ENCODE results near the gene LPIN1.

LPIN1 gene

DNA sequence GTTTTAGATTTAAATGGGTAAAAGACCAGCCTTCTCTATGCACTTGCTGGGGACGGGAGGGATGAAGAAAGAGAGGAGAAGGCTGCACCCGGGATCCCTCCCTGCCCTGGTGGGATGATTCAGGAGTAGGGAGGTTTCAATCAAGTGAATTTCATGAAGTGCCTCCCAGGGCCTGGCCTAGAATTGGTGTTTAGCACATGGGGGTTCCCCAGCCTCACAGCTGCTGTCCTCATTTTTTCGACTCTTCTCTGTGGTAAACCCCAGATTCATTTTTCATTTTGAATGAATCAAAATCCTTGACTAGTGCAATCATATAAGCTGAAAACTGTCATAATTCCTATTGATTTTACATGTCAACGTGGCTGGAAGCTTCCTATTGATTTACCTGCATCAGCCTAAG lies 81.1 kb downstream of the LPIN1 start:
- TF ChIP-seq, protein P1, sequence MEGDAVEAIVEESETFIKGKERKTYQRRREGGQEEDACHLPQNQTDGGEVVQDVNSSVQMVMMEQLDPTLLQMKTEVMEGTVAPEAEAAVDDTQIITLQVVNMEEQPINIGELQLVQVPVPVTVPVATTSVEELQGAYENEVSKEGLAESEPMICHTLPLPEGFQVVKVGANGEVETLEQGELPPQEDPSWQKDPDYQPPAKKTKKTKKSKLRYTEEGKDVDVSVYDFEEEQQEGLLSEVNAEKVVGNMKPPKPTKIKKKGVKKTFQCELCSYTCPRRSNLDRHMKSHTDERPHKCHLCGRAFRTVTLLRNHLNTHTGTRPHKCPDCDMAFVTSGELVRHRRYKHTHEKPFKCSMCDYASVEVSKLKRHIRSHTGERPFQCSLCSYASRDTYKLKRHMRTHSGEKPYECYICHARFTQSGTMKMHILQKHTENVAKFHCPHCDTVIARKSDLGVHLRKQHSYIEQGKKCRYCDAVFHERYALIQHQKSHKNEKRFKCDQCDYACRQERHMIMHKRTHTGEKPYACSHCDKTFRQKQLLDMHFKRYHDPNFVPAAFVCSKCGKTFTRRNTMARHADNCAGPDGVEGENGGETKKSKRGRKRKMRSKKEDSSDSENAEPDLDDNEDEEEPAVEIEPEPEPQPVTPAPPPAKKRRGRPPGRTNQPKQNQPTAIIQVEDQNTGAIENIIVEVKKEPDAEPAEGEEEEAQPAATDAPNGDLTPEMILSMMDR (IDR thresholded peaks at IDR 0.05; ENCODE audit: borderline replicate concordance, insufficient read depth, low read depth, low read length), result no peak
- H3K4me3 ChIP-seq (ENCODE audit: low read depth, low read length), result no peak overlapping the region

DNA sequence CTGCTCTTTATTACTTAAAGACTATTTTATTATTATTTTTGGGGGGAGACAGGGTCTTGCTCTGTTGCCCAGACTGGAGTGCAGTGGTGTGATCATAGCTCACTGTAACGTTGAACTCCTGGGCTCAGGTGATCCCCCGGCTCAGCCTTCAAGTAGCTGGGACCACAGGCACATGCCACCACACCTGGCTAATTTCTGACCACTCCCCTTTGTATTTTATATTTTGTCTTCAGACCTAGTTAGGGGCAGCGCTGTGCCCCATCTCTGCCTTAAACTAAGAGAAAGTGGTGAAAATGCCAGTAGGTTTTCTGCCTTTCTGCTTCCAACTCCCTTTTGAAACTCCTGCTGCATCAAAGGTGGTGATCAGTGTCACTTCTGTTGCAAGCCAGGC lies 82.5 kb downstream of the LPIN1 start:
- TF ChIP-seq, protein P1 (IDR thresholded peaks at IDR 0.05; ENCODE audit: borderline replicate concordance, insufficient read depth, low read depth, low read length), result no peak
- no peak overlapping the region for H3K4me3 ChIP-seq (ENCODE audit: low read depth, low read length)

DNA sequence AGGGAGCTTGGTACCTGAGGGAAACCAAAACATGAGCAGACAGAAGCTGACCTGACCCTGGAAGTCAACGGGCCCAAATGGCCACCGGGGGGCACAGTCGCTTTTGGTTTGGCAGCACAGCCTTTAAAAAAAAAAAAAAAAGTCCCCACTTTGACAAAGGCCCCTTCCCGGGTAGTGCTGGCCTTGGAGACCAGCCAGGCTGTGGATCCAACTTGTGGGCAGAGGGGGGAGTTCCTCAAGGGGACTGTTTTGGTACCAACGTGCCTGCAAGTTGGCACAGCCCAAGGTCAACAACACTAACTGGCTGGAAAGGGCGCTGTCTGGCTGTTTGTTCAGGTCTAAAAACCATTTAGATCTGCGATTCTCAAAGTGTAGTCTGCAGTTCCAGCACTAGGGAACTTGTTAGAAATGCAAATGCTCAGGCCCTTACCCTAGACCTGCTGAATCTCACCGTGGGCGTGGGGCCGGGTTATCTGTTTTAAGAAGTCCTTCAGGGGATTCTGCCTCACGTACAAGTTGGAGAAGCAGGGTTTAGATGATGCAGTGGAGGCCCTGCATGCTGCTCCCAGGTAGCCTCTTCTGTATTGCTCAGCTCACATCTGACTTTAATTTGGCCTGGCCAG lies 83.0 kb downstream of the LPIN1 start:
- H3K4me3 ChIP-seq (ENCODE audit: low read depth, low read length), result no peak overlapping the region

DNA sequence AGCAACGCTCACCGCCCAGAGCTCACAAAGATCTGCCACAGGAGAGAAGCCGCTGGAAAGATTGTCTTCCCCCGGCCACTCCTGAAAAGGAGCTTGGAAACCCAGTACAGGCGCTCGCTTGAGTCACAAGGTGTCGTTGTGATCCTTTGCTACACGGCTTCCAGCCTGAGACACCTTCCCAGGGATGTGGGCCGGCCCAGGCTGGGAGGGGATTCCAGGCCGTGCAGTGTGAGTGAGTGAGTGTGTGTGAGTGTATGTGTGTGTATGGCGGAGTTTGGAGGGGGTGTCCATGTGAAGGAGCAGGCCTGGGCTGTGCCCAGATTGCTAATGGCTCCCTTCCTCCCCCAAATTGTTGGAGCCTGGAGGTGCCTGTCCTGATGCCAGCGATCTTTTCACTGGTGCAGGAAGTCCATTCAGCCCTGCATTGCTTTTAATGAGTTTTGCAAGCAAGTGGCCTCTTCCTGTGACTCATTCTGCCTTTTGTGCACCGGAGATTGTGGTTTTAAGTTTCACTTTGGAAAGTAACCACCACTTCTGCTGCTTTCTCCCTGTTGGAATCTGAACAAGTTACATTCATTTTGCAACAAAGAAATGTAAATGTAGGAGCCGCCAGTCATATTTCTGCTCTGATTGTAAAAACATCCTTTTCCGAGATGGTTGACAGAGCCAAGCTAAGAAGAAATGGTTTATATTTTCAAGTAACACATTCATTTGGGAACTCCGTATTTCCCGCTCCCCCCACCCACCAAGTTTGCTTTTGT lies 83.7 kb downstream of the LPIN1 start:
- peak overlapping the region; percentile 27 for H3K4me3 ChIP-seq (ENCODE audit: low read depth, low read length)

More for the DNA sequence above, 83.0 kb downstream of the LPIN1 start:
- TF ChIP-seq, protein P1 (IDR thresholded peaks at IDR 0.05; ENCODE audit: borderline replicate concordance, insufficient read depth, low read depth, low read length), result peak; percentile 61

DNA sequence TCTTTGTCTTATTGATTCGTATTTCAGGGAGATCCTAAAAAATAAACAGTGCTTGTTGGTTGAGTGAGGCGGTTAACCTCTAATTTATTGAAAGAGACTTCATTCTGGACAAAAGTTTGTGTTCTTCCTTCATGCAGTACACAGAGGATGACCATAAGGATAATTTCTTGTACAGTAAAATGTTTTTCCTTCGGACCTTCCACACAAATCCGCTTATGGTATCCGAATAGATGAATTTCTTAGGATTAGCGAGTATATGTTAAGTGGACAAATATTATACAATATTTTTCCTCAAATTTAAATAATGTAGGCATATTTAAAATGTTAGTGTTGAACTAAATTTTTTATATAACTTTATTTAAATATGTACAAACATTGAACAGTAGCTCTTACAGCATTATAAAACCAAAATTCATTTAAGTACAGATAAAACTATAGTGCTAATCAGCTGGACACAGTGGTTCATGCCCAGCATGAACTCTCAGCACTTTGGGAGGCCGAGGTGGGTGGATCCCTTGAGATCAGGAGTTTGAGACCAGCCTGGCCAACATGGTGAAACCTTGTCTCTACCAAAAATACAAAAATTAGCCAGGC lies 84.4 kb downstream of the LPIN1 start:
- H3K4me3 ChIP-seq (ENCODE audit: low read depth, low read length), result no peak overlapping the region
- TF ChIP-seq, protein P1 (IDR thresholded peaks at IDR 0.05; ENCODE audit: borderline replicate concordance, insufficient read depth, low read depth, low read length), result no peak

More for the DNA sequence above, 83.7 kb downstream of the LPIN1 start:
- TF ChIP-seq, protein P1 (IDR thresholded peaks at IDR 0.05; ENCODE audit: borderline replicate concordance, insufficient read depth, low read depth, low read length), result peak; percentile 27; the same call in 1 of the 2 replicates

DNA sequence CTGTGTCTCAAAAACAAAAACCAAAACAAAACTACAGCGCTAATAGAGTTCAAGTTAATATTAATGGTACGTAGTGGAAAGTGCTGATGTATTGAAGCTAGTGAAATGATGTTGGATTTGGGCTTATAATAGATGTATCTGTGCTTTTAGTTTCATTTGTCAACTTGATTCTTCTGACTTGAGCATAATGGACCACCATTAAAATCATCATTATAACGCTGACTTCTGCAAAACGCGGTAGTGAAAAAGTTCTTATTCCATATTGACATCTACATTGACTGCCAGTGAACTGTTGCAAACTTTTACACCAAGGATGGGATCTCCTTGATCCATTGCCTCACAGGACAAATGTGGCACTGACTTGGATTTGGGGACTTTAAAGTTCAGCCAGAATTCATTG lies 85.0 kb downstream of the LPIN1 start:
- no peak overlapping the region for H3K4me3 ChIP-seq (ENCODE audit: low read depth, low read length)
- TF ChIP-seq, protein P1 (IDR thresholded peaks at IDR 0.05; ENCODE audit: borderline replicate concordance, insufficient read depth, low read depth, low read length), result no peak

All from GM12875 (cell line).